ENCODE results near the gene KCNA3.
A peak's percentile ranks its signal among the peaks of the same experiment; 100 is the strongest.

Gene KCNA3

GRCh38 chr1:110674337-110675059 lies at the start of gene KCNA3:
KCNA3 (minus strand) TSS chr1:110674940; CDS start chr1:110674809, 131 bp downstream.
- no peak for TF ChIP-seq CTCF (IDR thresholded peaks at IDR 0.05; ENCODE audit: extremely low read depth, insufficient read depth, missing control alignments)
- peak; percentile 73 for DNase-seq (ENCODE audit: low spot score)
- in situ Hi-C loops (cut with MboI; ENCODE audit: low pct_unique_long_range_greater_than_20kb, low sequenced_read_pairs, unreplicated experiment): no loop called here

DNA sequence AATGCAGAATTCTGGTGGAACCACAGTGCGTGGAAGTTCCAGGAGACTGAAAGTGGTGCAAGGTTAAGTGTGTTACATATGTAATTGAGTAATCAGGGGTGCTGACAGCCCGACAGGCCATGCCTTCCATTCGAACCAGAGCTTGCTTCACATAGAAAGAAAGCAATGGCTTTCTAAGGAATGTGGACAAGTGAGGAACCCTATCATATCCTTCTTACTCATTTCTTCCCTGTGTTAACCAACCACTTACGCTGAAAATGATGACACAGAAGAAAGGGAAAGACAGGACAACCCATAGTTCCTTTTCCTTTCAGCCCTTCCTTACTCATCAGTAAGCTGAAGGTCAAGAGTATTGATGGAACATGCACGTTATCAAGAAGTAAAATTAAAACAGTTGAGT lies 48.1 kb upstream of the KCNA3 start:
- DNase-seq (ENCODE audit: low spot score): no peak
- in situ Hi-C loops (cut with MboI; ENCODE audit: low pct_unique_long_range_greater_than_20kb, low sequenced_read_pairs, unreplicated experiment): no loop called here
- TF ChIP-seq CTCF (IDR thresholded peaks at IDR 0.05; ENCODE audit: extremely low read depth, insufficient read depth, missing control alignments): no peak

GRCh38 chr1:110719908-110720307 lies 45.2 kb upstream of the KCNA3 start:
- no peak for DNase-seq (ENCODE audit: low spot score)
- in situ Hi-C loops (cut with MboI; ENCODE audit: low pct_unique_long_range_greater_than_20kb, low sequenced_read_pairs, unreplicated experiment): no loop called here

GRCh38 chr1:110718452-110718851 lies 43.7 kb upstream of the KCNA3 start:
- no peak for TF ChIP-seq CTCF (IDR thresholded peaks at IDR 0.05; ENCODE audit: extremely low read depth, insufficient read depth, missing control alignments)
- DNase-seq (ENCODE audit: low spot score): no peak
- in situ Hi-C loops (cut with MboI; ENCODE audit: low pct_unique_long_range_greater_than_20kb, low sequenced_read_pairs, unreplicated experiment): no loop called here

More at GRCh38 chr1:110719908-110720307, 45.2 kb upstream of the KCNA3 start:
- no peak for TF ChIP-seq CTCF (IDR thresholded peaks at IDR 0.05; ENCODE audit: extremely low read depth, insufficient read depth, missing control alignments)

DNA sequence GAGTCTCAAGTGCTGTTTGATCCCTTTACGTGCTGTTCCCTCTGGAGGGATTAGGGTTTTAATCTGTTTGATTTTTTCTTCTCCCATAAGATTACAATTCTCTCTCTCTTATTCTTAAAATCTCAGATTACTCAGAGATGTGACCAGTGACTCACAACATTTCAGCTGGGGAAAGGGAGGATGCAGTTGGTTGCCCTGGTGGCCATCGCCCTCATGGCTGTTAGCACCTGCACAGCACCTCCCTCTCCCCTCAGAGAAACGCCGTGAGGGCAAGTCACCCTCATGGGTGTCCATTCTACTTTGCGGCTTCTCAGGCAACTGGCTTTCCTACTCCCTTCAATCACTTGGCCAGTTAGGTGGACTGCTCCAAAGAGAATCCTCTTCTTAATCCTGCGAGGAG lies 42.4 kb upstream of the KCNA3 start:
- in situ Hi-C loops (cut with MboI; ENCODE audit: low pct_unique_long_range_greater_than_20kb, low sequenced_read_pairs, unreplicated experiment): no loop called here
- no peak for DNase-seq (ENCODE audit: low spot score)
- TF ChIP-seq CTCF (IDR thresholded peaks at IDR 0.05; ENCODE audit: extremely low read depth, insufficient read depth, missing control alignments): no peak

- no peak for DNase-seq (ENCODE audit: low spot score)
- no peak for TF ChIP-seq CTCF (IDR thresholded peaks at IDR 0.05; ENCODE audit: extremely low read depth, insufficient read depth, missing control alignments)
- in situ Hi-C loops (cut with MboI; ENCODE audit: low pct_unique_long_range_greater_than_20kb, low sequenced_read_pairs, unreplicated experiment): no loop called here
These were observed 39.7 kb upstream of the KCNA3 start for GRCh38 chr1:110714374-110714995.

Data from GM13977 (cell line).